Measurements from ENCODE around the gene TTC9.

DNA sequence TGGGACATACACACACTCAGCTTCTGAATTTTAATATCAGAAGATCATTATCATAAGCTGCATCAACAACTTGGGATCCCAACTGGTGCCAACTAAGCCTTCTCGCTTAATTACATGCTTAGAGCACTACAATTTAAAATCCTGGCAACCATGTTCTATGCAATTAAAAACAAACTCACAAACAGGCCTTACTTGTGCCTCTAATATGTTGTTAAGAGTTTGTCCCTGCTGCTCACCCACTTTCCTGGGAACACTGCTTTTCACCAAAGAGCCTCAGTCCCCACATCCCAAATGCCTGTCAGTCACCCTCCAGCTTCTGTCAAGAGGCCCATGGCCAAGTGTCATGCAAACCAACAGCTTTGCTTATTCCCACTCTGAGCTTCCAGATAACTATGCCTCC is 69.7 kb downstream of the TTC9 start:
- no peak for TF ChIP-seq POLR2A (IDR thresholded peaks at IDR 0.05)
- TF ChIP-seq, protein P1, sequence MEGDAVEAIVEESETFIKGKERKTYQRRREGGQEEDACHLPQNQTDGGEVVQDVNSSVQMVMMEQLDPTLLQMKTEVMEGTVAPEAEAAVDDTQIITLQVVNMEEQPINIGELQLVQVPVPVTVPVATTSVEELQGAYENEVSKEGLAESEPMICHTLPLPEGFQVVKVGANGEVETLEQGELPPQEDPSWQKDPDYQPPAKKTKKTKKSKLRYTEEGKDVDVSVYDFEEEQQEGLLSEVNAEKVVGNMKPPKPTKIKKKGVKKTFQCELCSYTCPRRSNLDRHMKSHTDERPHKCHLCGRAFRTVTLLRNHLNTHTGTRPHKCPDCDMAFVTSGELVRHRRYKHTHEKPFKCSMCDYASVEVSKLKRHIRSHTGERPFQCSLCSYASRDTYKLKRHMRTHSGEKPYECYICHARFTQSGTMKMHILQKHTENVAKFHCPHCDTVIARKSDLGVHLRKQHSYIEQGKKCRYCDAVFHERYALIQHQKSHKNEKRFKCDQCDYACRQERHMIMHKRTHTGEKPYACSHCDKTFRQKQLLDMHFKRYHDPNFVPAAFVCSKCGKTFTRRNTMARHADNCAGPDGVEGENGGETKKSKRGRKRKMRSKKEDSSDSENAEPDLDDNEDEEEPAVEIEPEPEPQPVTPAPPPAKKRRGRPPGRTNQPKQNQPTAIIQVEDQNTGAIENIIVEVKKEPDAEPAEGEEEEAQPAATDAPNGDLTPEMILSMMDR (IDR thresholded peaks at IDR 0.05) = no peak
